GM12878 (cell line): ENCODE data around the gene BRD1. TPM values are rescaled to one million over a fixed set of nuclear protein-coding genes. Genes with fewer than 3 reads are reported as not detected.

Experiments used
- ATAC-seq: fragments of 200-7000 bp; cut with Tn5 transposase; 3 replicates; pipeline ENCODE4 v1.9.1; 2020; ENCODE audit warnings: mild to moderate bottlenecking, moderate library complexity
- BruUV-seq: library from RNA; stranded (reverse); fragments of 400-500 nt; replicated peaks from 2 replicates; lab custom pipeline; 2021; lab: Mats Ljungman, UMichigan
- CTCF ChIA-PET: fragments of 300-600 bp; sonication (Branson Sonifier 250); formaldehyde crosslinking; extraction: SDS; loops from one replicate; lab custom pipeline; 2021; ENCODE audit warnings: inconsistent platforms; lab: Yijun Ruan, JAX
- POLR2A ChIA-PET: fragments of 350-600 bp; formaldehyde crosslinking; extraction: SDS; loops from one replicate; lab custom pipeline; 2021; ENCODE audit warnings: inconsistent platforms; lab: Charles Lee
- RAD21 ChIA-PET: fragments of 300-600 bp; sonication (Branson Sonifier 250); formaldehyde crosslinking; loops from one replicate; lab custom pipeline; 2023; ENCODE audit warnings: antibody characterized with exemption; ENCODE audit not compliant: unreplicated experiment; lab: Charles Lee
- SMC1A ChIA-PET: fragments of 300-600 bp; sonication (Branson Sonifier 250); formaldehyde crosslinking; loops from one replicate; lab custom pipeline; 2023; ENCODE audit not compliant: unreplicated experiment, uncharacterized antibody; lab: Charles Lee
- DNase-seq: peaks from one replicate; pipeline ENCODE4 v3.0.0-alpha.2; 2011; ENCODE audit warnings: low read depth, low spot score
- FAIRE-seq: peaks from 3 replicates; lab custom pipeline; 2011; peaks lifted over from hg19 to GRCh38; lab: Jason Lieb, UNC
- H2AFZ ChIP-seq: 2 replicates; pipeline ENCODE4 v1.6.0; 2011; ENCODE audit warnings: low read depth, low read length, control low read depth; ENCODE audit not compliant: control insufficient read depth
- H3K27ac ChIP-seq: 2 replicates; pipeline ENCODE4 v1.5.1; 2011; ENCODE audit warnings: control low read depth; ENCODE audit not compliant: control insufficient read depth, insufficient read depth
- H3K27me3 ChIP-seq, 2 experiments: replicated peaks in 1 of 2; 2 replicates each; pipeline versions ENCODE4 v1.6.0 to v1.6.1; 2011; ENCODE audit warnings: low read length in 1 of 2; ENCODE audit not compliant: control insufficient read depth in 2 of 2, insufficient read depth in 2 of 2
- H3K36me3 ChIP-seq, 2 experiments: 2 replicates each; pipeline ENCODE4 v1.5.1; 2011; ENCODE audit warnings: low read length in 1 of 2; ENCODE audit not compliant: control insufficient read depth in 2 of 2, insufficient read depth in 2 of 2
- H3K4me1 ChIP-seq: 2 replicates; pipeline ENCODE4 v1.6.1; 2011; ENCODE audit warnings: mild to moderate bottlenecking, low read length, moderate library complexity, mixed read lengths; ENCODE audit not compliant: control insufficient read depth, insufficient read depth
- H3K4me2 ChIP-seq: 2 replicates; pipeline ENCODE4 v1.6.0; 2011; ENCODE audit warnings: control low read depth; ENCODE audit not compliant: control insufficient read depth, insufficient read depth
- H3K4me3 ChIP-seq: fragments of 200-600 bp; sonication (generic); 2 replicates; pipeline ENCODE4 v1.5.1; 2016
- H3K79me2 ChIP-seq: 2 replicates; pipeline ENCODE4 v1.6.0; 2011; ENCODE audit warnings: low read length; ENCODE audit not compliant: control insufficient read depth, insufficient read depth
- H3K9ac ChIP-seq: 2 replicates; pipeline ENCODE4 v1.8.0; 2011; ENCODE audit warnings: low read length, control low read depth, mixed read lengths; ENCODE audit not compliant: control insufficient read depth, insufficient read depth
- H3K9me3 ChIP-seq: replicated peaks from 3 replicates; pipeline ENCODE4 v1.5.1; 2011; ENCODE audit warnings: mild to moderate bottlenecking, low read length; ENCODE audit not compliant: control insufficient read depth, insufficient read depth
- H4K20me1 ChIP-seq: 2 replicates; pipeline ENCODE4 v1.6.0; 2011; ENCODE audit not compliant: control insufficient read depth, insufficient read depth
- BHLHE40 ChIP-seq, 2 experiments: fragments of 450-650 bp in 1 of 2; IDR thresholded peaks; 2 replicates each; pipeline ENCODE4 v1.6.1; 2011 to 2017; ENCODE audit warnings: low read depth in 2 of 2, borderline replicate concordance in 1 of 2, improper control_type of control experiment in 1 of 2, low read length in 1 of 2, mild to moderate bottlenecking in 1 of 2
- CBX3 ChIP-seq: fragments of 200-600 bp; sonication (generic); IDR thresholded peaks from 2 replicates; pipeline ENCODE4 v1.6.1; 2016; ENCODE audit warnings: low read depth, borderline replicate concordance
- FOS ChIP-seq: IDR thresholded peaks from 3 replicates; pipeline ENCODE4 v1.6.1; 2011; ENCODE audit warnings: borderline replicate concordance; ENCODE audit not compliant: insufficient read length; ENCODE audit errors: extremely low read depth
- HCFC1 ChIP-seq: fragments of 150-350 bp; IDR thresholded peaks from 2 replicates; pipeline ENCODE4 v1.6.1; 2014; ENCODE audit warnings: low read length
- NFXL1 ChIP-seq: fragments of 450-650 bp; IDR thresholded peaks from 2 replicates; pipeline ENCODE4 v1.6.1; 2017; ENCODE audit warnings: antibody characterized with exemption, mild to moderate bottlenecking, borderline replicate concordance
- PBX3 ChIP-seq: IDR thresholded peaks from 2 replicates; pipeline ENCODE4 v1.6.1; 2011; ENCODE audit warnings: mild to moderate bottlenecking, low read depth, low read length, moderate library complexity; ENCODE audit not compliant: insufficient replicate concordance
- RFX5 ChIP-seq: IDR thresholded peaks from 2 replicates; pipeline ENCODE4 v1.6.1; 2011; ENCODE audit warnings: low read depth, low read length, improper control_type of control experiment
- YY1 ChIP-seq: IDR thresholded peaks from 2 replicates; pipeline ENCODE4 v1.6.1; 2011; ENCODE audit warnings: low read depth, mild to moderate bottlenecking, low read length
- ZSCAN29 ChIP-seq: fragments of 450-650 bp; IDR thresholded peaks from 2 replicates; pipeline ENCODE4 v1.6.1; 2017; ENCODE audit warnings: mild to moderate bottlenecking, moderate library complexity
- WGBS: methylation state at CpG from one replicate; pipeline ENCODE4 v1.1.6; 2016; ENCODE audit warnings: low lambda C conversion rate; ENCODE audit not compliant: insufficient replicate concordance, insufficient coverage; ENCODE audit errors: missing lambda C conversion rate; 5-methylcytosine and 5-hydroxymethylcytosine counted together
- in situ Hi-C: fragments of 300-500 bp; cut with MboI; formaldehyde crosslinking; loops from 9 replicates; pipeline ENCODE4 v1.14.3; 2018; ENCODE audit warnings: mixed read lengths
- intact Hi-C: fragments of 100-400 bp; cut with micrococcal nuclease; formaldehyde crosslinking; loops from one replicate; pipeline ENCODE4 v1.14.2; 2022; ENCODE audit not compliant: unreplicated experiment
- polyA plus RNA-seq, 11 experiments: library from polyadenylated mRNA; depleted of rRNA in 4 of 11; unstranded in 6 of 11; stranded (reverse) in 5 of 11; fragments of >200 nt; fragmentation: Nextera tagmentation in 4 of 11; fragmentation: Illumina TruSeq in 1 of 11; extraction: Ambion mirVana in 4 of 11; extraction: Trizol in 1 of 11; gene quantifications; 1 replicate in 1 of 11; 2 replicates in 10 of 11; pipeline versions ENCODE4 v1.2.1 to v1.2.3, GENCODE V29; 2011 to 2016; ENCODE audit warnings: inconsistent platforms in 2 of 11, missing spikeins in 2 of 11, low read depth in 1 of 11
- total RNA-seq, 4 experiments: library from RNA; depleted of rRNA in 3 of 4; stranded (reverse); fragments of >200 nt in 3 of 4; fragmentation: Illumina TruSeq in 1 of 4; extraction: Trizol in 1 of 4; gene quantifications; 2 replicates each; pipeline versions ENCODE4 v1.2.1 to v1.2.3, GENCODE V29; 2013 to 2021
- TF ChIP-seq, protein P1 (sequence below): fragments of 450-650 bp; IDR thresholded peaks from 2 replicates; pipeline ENCODE4 v1.6.1; 2018; ENCODE audit warnings: borderline replicate concordance, mild to moderate bottlenecking; ENCODE audit not compliant: partially characterized antibody

Gene BRD1
- total and polyA plus RNA-seq, 10 of the 15 experiments (the other 5 are each of a cell fraction or from before 2014, with no cell fraction given) = 0.90 to 26.4 (median 7.1) TPM

GRCh38 chr22:49753961-49754695, 73.5 kb downstream of the BRD1 start:
- Histone ChIP-seq H3K9me3 (no peaks in the 10 kb centered on the region; the same call in 2 of the 3 replicates), H3K27me3 (no peaks in the 10 kb centered on the region; a peak in 1 of 4 replicates), H3K79me2 (no peaks in the 10 kb centered on the region), H4K20me1 (no peaks in the 10 kb centered on the region), H3K4me1 (no peaks in the 10 kb centered on the region), H3K27ac (no peak overlapping the region), H3K4me3 (no peak overlapping the region), H2AFZ (no peak overlapping the region), H3K9ac (no peak overlapping the region), H3K36me3 (no peaks in the 10 kb centered on the region), H3K4me2 (no peak overlapping the region)
- SMC1A ChIA-PET = no interaction called here
- TF ChIP-seq RFX5 = no peak
- TF ChIP-seq NFXL1 = no peak
- no peak for TF ChIP-seq YY1
- TF ChIP-seq BHLHE40 (IDR thresholded peaks at IDR 0.05; ENCODE audit: borderline replicate concordance in 1 of 2, low read depth in 2 of 2, low read length in 1 of 2) = peak in 1 of 2 experiments; percentile 49; a peak in 2 of 4 replicates
- RAD21 ChIA-PET = no interaction called here
- CTCF ChIA-PET = no interaction called here
- in situ Hi-C loops = no loop called here
- intact Hi-C loops = no loop called here
- WGBS = 53% methylated on average over 20 of the region's 20 CpGs
- no TSS peak for BruUV-seq
- no peak for DNase-seq
- POLR2A ChIA-PET = no interaction called here
- no peak for ATAC-seq
- no peak for FAIRE-seq

- H3K27me3 ChIP-seq = no peaks in the 10 kb centered on the region; a peak in 1 of 4 replicates
- H3K4me1 ChIP-seq = no peaks in the 10 kb centered on the region
- H3K4me2 ChIP-seq = no peak overlapping the region
- no peak overlapping the region for H3K4me3 ChIP-seq
- no peak overlapping the region for H3K9ac ChIP-seq
- no peak overlapping the region for H3K27ac ChIP-seq
- BruUV-seq = no TSS peak
- ChIA-PET POLR2A (no interaction called here), RAD21 (no interaction called here), SMC1A (no interaction called here), CTCF (no interaction called here)
- no peaks in the 10 kb centered on the region; the same call in 2 of the 3 replicates for H3K9me3 ChIP-seq
- WGBS = 79% methylated on average over 20 of the region's 20 CpGs
- H2AFZ ChIP-seq = no peak overlapping the region
- H3K79me2 ChIP-seq = no peaks in the 10 kb centered on the region
- in situ Hi-C loops (no loop called here), intact Hi-C loops (no loop called here)
- FAIRE-seq (no peak), ATAC-seq (no peak), DNase-seq (no peak)
- H4K20me1 ChIP-seq = no peaks in the 10 kb centered on the region
- no peaks in the 10 kb centered on the region for H3K36me3 ChIP-seq
- no peak for TF ChIP-seq HCFC1
- TF ChIP-seq, protein P1, sequence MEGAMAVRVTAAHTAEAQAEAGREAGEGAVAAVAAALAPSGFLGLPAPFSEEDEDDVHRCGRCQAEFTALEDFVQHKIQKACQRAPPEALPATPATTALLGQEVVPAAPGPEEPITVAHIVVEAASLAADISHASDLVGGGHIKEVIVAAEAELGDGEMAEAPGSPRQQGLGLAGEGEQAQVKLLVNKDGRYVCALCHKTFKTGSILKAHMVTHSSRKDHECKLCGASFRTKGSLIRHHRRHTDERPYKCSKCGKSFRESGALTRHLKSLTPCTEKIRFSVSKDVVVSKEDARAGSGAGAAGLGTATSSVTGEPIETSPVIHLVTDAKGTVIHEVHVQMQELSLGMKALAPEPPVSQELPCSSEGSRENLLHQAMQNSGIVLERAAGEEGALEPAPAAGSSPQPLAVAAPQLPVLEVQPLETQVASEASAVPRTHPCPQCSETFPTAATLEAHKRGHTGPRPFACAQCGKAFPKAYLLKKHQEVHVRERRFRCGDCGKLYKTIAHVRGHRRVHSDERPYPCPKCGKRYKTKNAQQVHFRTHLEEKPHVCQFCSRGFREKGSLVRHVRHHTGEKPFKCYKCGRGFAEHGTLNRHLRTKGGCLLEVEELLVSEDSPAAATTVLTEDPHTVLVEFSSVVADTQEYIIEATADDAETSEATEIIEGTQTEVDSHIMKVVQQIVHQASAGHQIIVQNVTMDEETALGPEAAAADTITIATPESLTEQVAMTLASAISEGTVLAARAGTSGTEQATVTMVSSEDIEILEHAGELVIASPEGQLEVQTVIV = no peak
- TF ChIP-seq CBX3 = no peak
- no peak for TF ChIP-seq FOS
- TF ChIP-seq PBX3 = no peak
- TF ChIP-seq ZSCAN29 = no peak
These were observed 74.3 kb downstream of the BRD1 start for GRCh38 chr22:49753276-49753890.
